Liver (tissue), 9 donors: ENCODE data around the gene NXN. TPM values are rescaled to one million over a fixed set of nuclear protein-coding genes. Genes with fewer than 3 reads are reported as not detected.

ENCODE experiments used
- DNase-seq: peaks from one replicate; pipeline ENCODE4 v3.0.0-alpha.2; 2017; ENCODE audit warnings: low spot score
- H3K27ac ChIP-seq, 2 donors: one replicate each; pipeline ENCODE4 v1.7.0; 2013; ENCODE audit warnings: inconsistent platforms in 2 of 2, low read length in 2 of 2, control low read depth in 1 of 2, low read depth in 1 of 2, mild to moderate bottlenecking in 1 of 2
- H3K27me3 ChIP-seq, 4 donors: one replicate each; pipeline versions ENCODE4 v1.6.1 to v1.7.0; 2013; ENCODE audit warnings: low read length in 3 of 4, inconsistent platforms in 1 of 4, mild to moderate bottlenecking in 1 of 4, moderate library complexity in 1 of 4; ENCODE audit not compliant: control insufficient read depth in 4 of 4, insufficient read depth in 4 of 4
- H3K36me3 ChIP-seq, 4 donors: one replicate each; pipeline versions ENCODE4 v1.6.1 to v1.7.0; 2013; ENCODE audit warnings: low read length in 3 of 4, mild to moderate bottlenecking in 3 of 4, low read depth in 1 of 4, moderate library complexity in 1 of 4; ENCODE audit not compliant: control insufficient read depth in 4 of 4, insufficient read depth in 3 of 4
- H3K4me1 ChIP-seq, 4 donors: one replicate each; pipeline versions ENCODE4 v1.6.1 to v1.7.0; 2013; ENCODE audit warnings: low read length in 3 of 4, mild to moderate bottlenecking in 3 of 4, moderate library complexity in 1 of 4; ENCODE audit not compliant: control insufficient read depth in 4 of 4, insufficient read depth in 4 of 4
- H3K4me3 ChIP-seq, 3 donors: one replicate each; pipeline versions ENCODE4 v1.6.1 to v1.7.0; 2013; ENCODE audit warnings: low read length in 3 of 3, control low read depth in 1 of 3, low read depth in 1 of 3, mild to moderate bottlenecking in 1 of 3
- H3K9ac ChIP-seq, 2 donors: one replicate each; pipeline ENCODE4 v1.7.0; 2013; ENCODE audit warnings: low read length in 2 of 2, mild to moderate bottlenecking in 2 of 2, moderate library complexity in 2 of 2, control low read depth in 1 of 2, low read depth in 1 of 2
- H3K9me3 ChIP-seq, 4 donors: one replicate each; pipeline versions ENCODE4 v1.6.1 to v1.7.0; 2013; ENCODE audit warnings: low read length in 3 of 4; ENCODE audit not compliant: control insufficient read depth in 4 of 4
- ATF3 ChIP-seq: IDR thresholded peaks from 2 replicates; pipeline ENCODE4 v1.6.1; 2016; ENCODE audit warnings: antibody characterized with exemption
- CTCF ChIP-seq: fragments of 150-350 bp; IDR thresholded peaks from 2 replicates; pipeline ENCODE4 v1.5.1; 2017; ENCODE audit warnings: improper control_type of control experiment, low read depth, low read length; ENCODE audit not compliant: missing input control
- FOXA1 ChIP-seq: IDR thresholded peaks from 2 replicates; pipeline ENCODE4 v1.6.1; 2016; ENCODE audit warnings: antibody characterized with exemption
- FOXA2 ChIP-seq: IDR thresholded peaks from 2 replicates; pipeline ENCODE4 v1.6.1; 2016; ENCODE audit warnings: antibody characterized with exemption
- GABPA ChIP-seq, 2 donors: IDR thresholded peaks in 1 of 2; conservative IDR thresholded peaks in 1 of 2; 2 replicates each; pipeline ENCODE4 v1.6.1; 2016; ENCODE audit warnings: antibody characterized with exemption in 2 of 2, mild to moderate bottlenecking in 1 of 2, moderate library complexity in 1 of 2
- HNF4A ChIP-seq, 2 donors: conservative IDR thresholded peaks; 2 replicates each; pipeline ENCODE4 v1.6.1; 2016; ENCODE audit warnings: antibody characterized with exemption in 2 of 2, mild to moderate bottlenecking in 2 of 2
- HNF4G ChIP-seq: IDR thresholded peaks from 2 replicates; pipeline ENCODE4 v1.6.1; 2016; ENCODE audit warnings: antibody characterized with exemption
- JUND ChIP-seq, 2 donors: IDR thresholded peaks; 2 replicates each; pipeline ENCODE4 v1.6.1; 2016; ENCODE audit warnings: antibody characterized with exemption in 2 of 2
- MAX ChIP-seq: IDR thresholded peaks from 2 replicates; pipeline ENCODE4 v1.6.1; 2016; ENCODE audit warnings: antibody characterized with exemption
- NR2F2 ChIP-seq: IDR thresholded peaks from 2 replicates; pipeline ENCODE4 v1.6.1; 2016; ENCODE audit warnings: antibody characterized with exemption
- RAD21 ChIP-seq, 2 donors: IDR thresholded peaks; 2 replicates each; pipeline ENCODE4 v1.6.1; 2016; ENCODE audit warnings: antibody characterized with exemption in 2 of 2, mild to moderate bottlenecking in 2 of 2
- REST ChIP-seq: IDR thresholded peaks from 2 replicates; pipeline ENCODE4 v1.6.1; 2016; ENCODE audit warnings: antibody characterized with exemption, mild to moderate bottlenecking
- RXRA ChIP-seq, 2 donors: IDR thresholded peaks; 2 replicates each; pipeline ENCODE4 v1.6.1; 2017 to 2018; ENCODE audit warnings: antibody characterized with exemption in 2 of 2, mild to moderate bottlenecking in 1 of 2
- SP1 ChIP-seq: IDR thresholded peaks from 2 replicates; pipeline ENCODE4 v1.6.1; 2018; ENCODE audit warnings: antibody characterized with exemption, mild to moderate bottlenecking
- YY1 ChIP-seq: IDR thresholded peaks from 2 replicates; pipeline ENCODE4 v1.6.1; 2016; ENCODE audit warnings: antibody characterized with exemption, mild to moderate bottlenecking
- ZBTB33 ChIP-seq: IDR thresholded peaks from 2 replicates; pipeline ENCODE4 v1.6.1; 2016; ENCODE audit warnings: antibody characterized with exemption
- WGBS: extraction: QIAGEN DNeasy Blood & Tissue Kit; methylation state at CpG from one replicate; pipeline ENCODE4 v1.1.7; 2013; 5-methylcytosine and 5-hydroxymethylcytosine counted together
- polyA plus RNA-seq, 2 donors: library from polyadenylated mRNA; stranded (reverse) in 1 of 2; unstranded in 1 of 2; fragments of 200-250 nt in 1 of 2; fragments of >200 nt in 1 of 2; fragmentation: Nextera tagmentation in 1 of 2; extraction: Ambion mirVana in 1 of 2; gene quantifications; one replicate each; pipeline versions ENCODE4 v1.2.1 to v1.2.3, GENCODE V29; 2013 to 2015
- total RNA-seq, 2 donors: library from RNA; depleted of rRNA; stranded (reverse); fragments of >200 nt; gene quantifications; one replicate each; pipeline ENCODE4 v1.2.3, GENCODE V29; 2014
- donor health status: healthy.
- donor health status: healthy.
- donor health status: healthy.
- donor health status: healthy.
- donor health status: healthy.

The NXN gene
- total and polyA plus RNA-seq, 4 donors = 2.3 to 4.5 (median 3.3) TPM

- TF ChIP-seq FOXA2 = no peak
- no peak for TF ChIP-seq FOXA1
- TF ChIP-seq SP1 = no peak
- no peak for TF ChIP-seq RAD21 (IDR thresholded peaks at IDR 0.05)
- TF ChIP-seq HNF4G = no peak
- no peak for TF ChIP-seq HNF4A (conservative IDR thresholded peaks at IDR 0.05)
- no peak for TF ChIP-seq NR2F2
- no peak for TF ChIP-seq CTCF
- no peak for TF ChIP-seq YY1
- TF ChIP-seq ZBTB33 = no peak
- no peak for TF ChIP-seq RXRA (IDR thresholded peaks at IDR 0.05)
- TF ChIP-seq JUND (IDR thresholded peaks at IDR 0.05) = no peak
- no peak for TF ChIP-seq MAX
- no peak for TF ChIP-seq ATF3
- no peak for TF ChIP-seq REST
- no peak for TF ChIP-seq GABPA (IDR thresholded peaks at IDR 0.05 in 1 of 2, conservative IDR thresholded peaks at IDR 0.05 in 1 of 2)
Measured at GRCh38 chr17:799261-799660, 180.3 kb downstream of the NXN start.

GRCh38 chr17:798246-798645 is 181.3 kb downstream of the NXN start:
- H3K27ac ChIP-seq = no peak overlapping the region
- no peaks in the 10 kb centered on the region for H3K9me3 ChIP-seq
- no peak for TF ChIP-seq YY1
- no peak for TF ChIP-seq ZBTB33
- TF ChIP-seq SP1 = no peak
- TF ChIP-seq RXRA (IDR thresholded peaks at IDR 0.05) = no peak
- no peak for TF ChIP-seq MAX
- DNase-seq = no peak
- H3K36me3 ChIP-seq = no peaks in the 10 kb centered on the region
- H3K9ac ChIP-seq = no peak overlapping the region
- H3K27me3 ChIP-seq = no peaks in the 10 kb centered on the region
- no peak overlapping the region for H3K4me3 ChIP-seq
- WGBS = 79% methylated on average over 11 of the region's 11 CpGs
- H3K4me1 ChIP-seq = peaks cover 0 to 7% (median 3%) of the 10 kb centered on the region in 4 donors

More at GRCh38 chr17:799261-799660, 180.3 kb downstream of the NXN start:
- H3K4me1 ChIP-seq = peaks cover 0 to 7% (median 3%) of the 10 kb centered on the region in 4 donors
- 94% methylated on average over 11 of the region's 11 CpGs for WGBS
- no peaks in the 10 kb centered on the region for H3K9me3 ChIP-seq
- no peak overlapping the region for H3K9ac ChIP-seq
- no peaks in the 10 kb centered on the region for H3K36me3 ChIP-seq
- no peak overlapping the region for H3K4me3 ChIP-seq
- H3K27me3 ChIP-seq = no peaks in the 10 kb centered on the region
- H3K27ac ChIP-seq = no peak overlapping the region
- DNase-seq = no peak
